NCI-H146 treated with DMSO at 0.1 percent for 48 hours (cell line): ENCODE measurements around the gene MYDGF.
A peak's percentile ranks its signal among the peaks of the same experiment; 100 is the strongest.
"Not testable (repeated sequence)": the region's sequence is repeated elsewhere in the genome, so short reads cannot be mapped to it uniquely, and the experiment has no call there.

ENCODE experiments used
- DNase-seq: peaks from one replicate; lab custom pipeline; 2025; ENCODE audit not compliant: unreplicated experiment; lab: John Stamatoyannopoulos, UW

The MYDGF gene

GRCh38 chr19:4669723-4670480 lies at the start of gene MYDGF:
TSS of gene MYDGF (minus strand) at chr19:4670342. CDS start at chr19:4670334, 8 bp downstream.
- peak; percentile 34 for DNase-seq

GRCh38 chr19:4719499-4719866 lies 49.3 kb upstream of the MYDGF start:
- DNase-seq, result no peak

- no peak for DNase-seq
Measured at GRCh38 chr19:4717966-4718701, 48.0 kb upstream of the MYDGF start.

GRCh38 chr19:4717191-4717965 lies 47.2 kb upstream of the MYDGF start:
- DNase-seq, result no peak

DNA sequence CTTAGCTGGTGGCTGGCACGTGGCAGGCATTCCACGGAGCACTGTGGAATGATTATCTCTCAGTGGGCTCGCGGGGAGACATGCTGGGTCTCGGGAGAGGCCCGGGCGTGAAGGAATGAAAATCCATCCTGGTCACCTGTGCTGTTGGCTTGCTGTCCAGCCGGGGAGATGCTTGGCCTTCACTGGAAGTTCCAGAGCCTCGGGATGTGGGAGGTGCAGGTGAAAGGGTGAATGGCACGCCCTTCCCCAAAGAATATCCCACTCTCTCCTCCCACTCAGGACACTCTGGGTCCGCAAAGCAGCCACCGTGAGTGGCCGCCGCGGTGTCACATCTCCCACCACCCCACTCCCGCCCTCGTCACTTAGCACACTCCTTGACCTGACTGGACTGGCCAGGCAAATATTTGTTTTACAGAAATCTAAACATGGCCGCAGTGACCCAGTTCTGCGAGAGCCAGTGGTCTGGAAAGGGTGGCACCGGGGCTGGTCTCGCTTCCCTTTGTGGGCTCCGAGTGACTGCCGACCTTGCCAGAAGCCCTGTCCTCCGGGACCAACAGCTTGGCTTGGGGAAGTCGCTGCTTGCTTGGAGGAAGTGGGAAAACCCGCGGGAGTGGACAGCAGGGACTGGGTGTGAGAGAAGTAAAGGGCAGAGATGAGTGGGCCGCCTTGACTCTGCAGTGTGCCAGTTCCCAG lies 45.5 kb upstream of the MYDGF start:
- no peak for DNase-seq

DNA sequence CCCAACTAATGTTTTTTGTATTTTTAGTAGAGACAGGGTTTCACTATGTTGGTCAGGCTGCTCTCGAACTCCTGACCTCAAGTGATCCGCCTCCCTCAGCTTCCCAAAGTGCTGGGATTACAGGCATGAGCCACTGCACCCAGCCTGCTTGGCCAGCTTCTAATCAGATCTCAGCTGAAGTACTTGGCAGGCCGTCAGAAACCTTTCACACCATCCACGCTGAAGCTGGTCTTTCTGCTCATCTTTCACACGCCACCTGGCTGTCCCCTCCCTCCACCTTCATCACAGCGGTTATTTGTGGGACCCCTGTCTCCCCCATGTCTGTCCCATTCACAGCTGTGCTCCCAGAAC lies 45.0 kb upstream of the MYDGF start:
- not testable (repeated sequence) for DNase-seq

GRCh38 chr19:4714016-4714415 lies 43.9 kb upstream of the MYDGF start:
- no peak for DNase-seq

- no peak for DNase-seq
Measured at GRCh38 chr19:4713384-4713951, 43.3 kb upstream of the MYDGF start.

- no peak for DNase-seq
Measured at GRCh38 chr19:4712771-4713170, 42.6 kb upstream of the MYDGF start.

DNA sequence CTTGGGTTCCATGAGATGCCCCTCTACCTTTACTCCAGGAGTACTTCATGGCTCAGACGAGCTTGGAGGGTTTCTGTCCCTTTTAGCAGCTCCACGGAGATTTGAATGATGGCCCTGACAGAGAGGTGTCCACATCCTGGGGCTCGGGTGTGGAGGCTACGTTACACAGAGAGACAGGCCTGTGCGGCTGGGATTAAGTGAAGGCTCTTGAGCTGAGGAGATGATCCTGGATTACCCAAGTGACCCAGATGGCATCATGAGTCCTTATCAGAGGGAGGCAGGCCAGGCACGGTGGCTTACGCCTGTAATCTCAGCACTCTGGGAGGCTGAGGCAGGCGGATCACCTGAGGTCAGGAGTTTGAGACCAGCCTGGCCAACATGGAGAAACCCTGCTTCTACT lies 41.1 kb upstream of the MYDGF start:
- DNase-seq, result no peak

DNA sequence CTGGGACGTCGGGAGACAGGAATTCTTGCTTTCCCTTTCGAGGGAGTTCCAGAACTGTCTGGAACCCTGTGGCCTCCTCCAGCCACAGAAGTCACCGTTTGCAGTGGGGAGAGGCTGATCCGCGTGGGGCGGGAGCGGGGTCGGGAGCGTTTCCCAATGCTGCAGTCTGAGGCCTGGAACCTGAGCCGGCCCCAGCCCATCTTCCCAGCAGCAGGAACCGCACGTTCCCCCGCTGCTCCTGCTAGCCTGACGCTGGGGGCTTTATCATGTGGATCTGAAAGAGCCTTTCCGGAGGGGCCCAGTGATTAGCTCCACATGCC lies 40.1 kb upstream of the MYDGF start:
- no peak for DNase-seq

DNA sequence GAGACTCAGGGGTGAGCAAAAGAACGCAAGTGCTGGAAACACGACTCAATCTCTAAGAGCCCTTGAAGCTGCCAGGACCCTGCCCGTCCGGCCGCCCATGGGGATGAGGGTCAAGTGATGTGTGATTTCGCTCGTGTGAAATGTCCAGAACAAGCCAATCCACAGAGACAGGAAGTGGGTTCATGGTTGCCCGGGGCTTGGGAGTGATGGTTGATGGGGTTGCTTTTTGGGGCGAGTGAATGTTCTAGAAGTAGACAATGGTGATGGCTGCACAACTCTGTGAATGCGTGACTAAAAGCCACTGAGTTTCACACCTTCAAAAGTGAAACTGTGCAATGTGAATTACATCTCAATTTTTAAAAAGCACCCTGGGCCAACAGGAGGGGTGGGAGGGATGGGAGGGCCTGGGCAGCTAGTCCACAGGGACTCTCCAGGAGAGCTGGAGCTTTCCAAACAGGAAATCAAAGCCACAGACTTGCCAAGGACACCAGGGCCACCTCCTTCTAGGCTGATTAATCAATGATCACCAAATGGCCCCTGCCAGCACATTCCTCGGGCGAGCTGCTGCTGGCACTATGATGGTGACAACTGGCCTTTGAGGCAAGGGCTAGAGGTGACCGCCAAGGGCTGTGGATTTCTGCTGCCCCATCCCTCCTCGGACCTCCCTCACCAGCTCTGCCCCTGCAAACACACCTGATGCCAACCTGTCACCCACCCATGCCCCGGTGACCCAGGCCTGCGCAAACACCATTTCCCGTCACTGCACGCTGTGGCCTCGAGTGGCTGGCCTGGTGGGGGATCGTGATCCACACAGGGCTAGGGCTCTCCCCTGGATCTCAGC lies 39.5 kb upstream of the MYDGF start:
- no peak for DNase-seq

GRCh38 chr19:4707956-4708650 lies 38.0 kb upstream of the MYDGF start:
- DNase-seq, result no peak

DNA sequence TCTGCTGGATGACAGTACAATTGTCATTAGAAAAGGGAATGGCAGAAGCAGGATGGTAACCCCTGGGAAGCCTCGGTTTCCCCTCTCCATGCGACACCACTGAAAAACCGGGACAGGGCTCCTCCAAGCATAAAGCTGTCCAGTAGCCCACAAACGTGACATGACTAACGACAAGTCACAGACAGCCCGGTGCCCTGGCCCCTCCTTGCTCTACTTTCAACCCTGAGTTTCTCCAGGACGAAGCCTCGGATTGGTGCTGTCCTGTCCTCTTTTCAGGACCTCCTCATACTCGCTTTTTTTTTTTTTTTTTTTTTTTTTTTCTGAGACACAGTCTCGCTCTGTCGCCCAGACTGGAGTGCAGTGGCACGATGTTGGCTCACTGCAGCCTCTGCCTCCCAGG lies 37.2 kb upstream of the MYDGF start:
- no peak for DNase-seq

GRCh38 chr19:4705413-4706131 lies 35.4 kb upstream of the MYDGF start:
- no peak for DNase-seq

- DNase-seq, result no peak
Measured at GRCh38 chr19:4704317-4704673, 34.2 kb upstream of the MYDGF start.

DNA sequence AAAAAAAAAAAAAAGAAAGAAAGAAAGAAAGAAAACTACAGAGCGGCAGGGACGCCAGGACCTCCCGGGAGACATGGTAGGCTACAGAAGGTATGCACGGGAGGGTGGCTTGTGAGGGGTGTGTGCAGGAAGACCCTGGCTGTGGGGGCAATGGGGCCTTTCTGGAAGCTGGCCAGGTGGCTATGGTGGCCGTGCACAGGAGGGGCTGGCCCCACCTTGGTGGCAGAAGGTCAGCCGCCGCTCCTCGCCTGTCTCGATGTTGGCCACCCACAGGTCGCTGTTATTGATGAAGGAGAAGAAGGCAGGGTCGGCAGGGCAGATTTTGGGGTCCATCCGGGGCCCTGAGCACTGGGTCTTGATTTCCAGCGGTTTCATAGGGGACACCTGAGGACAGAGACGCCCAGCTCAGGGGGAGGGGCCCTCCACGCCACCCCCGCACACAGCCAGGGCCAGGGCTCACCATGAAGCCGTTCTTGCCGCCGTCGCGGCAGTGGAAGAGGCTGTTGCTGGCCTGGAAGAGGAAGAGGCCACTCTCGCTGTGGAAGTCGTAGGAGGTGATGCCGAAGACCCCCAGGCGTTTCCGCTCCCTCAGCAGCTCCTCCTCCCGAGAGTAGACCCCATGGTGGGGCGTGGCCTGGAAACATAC lies 33.7 kb upstream of the MYDGF start:
- DNase-seq, result no peak

DNA sequence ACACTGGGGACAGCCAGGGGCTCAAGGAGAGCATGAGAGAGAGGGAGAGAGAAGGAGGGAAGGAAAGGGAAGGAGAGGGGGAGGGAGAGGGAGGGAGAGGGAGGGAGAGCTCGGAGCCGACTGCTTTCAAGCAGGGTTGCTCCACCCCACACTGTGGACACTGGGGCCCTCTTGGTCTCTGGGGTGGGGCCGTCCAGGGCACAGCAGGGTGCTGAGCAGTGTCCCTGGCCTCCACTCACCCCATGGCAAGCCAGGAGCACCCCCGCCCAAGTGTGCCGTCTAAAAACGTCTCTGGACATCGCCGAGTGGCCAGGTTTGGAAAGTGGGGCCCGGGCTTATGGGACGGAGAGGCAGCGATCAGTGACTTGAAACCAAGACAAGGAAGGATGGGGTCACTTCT lies 32.6 kb upstream of the MYDGF start:
- no peak for DNase-seq

DNA sequence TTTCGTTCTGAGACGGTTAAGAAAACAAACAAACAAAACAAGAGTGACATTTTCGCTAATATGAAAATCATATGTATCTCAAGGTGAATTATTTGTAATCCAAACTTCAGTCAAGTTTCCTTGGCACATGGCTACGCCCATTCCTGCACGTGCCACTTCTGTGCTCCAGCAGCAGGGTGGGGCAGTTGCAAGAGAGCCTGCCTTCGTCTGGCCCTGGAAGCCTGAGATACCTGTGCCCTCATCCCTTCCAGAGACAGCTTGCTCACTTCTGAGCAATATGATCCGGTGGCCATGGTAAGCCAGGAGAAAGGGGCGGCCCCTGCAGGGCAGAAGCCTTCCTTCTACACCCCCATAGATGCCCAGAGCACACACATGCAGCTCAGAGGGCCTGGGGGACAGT lies 31.4 kb upstream of the MYDGF start:
- no peak for DNase-seq
